ENCODE results near the gene BRINP3.

GRCh38 chr1:190323530-190323929 is 154.1 kb downstream of the BRINP3 start:
- TF ChIP-seq CTCF (IDR thresholded peaks at IDR 0.05) (no peak), POLR2A (IDR thresholded peaks at IDR 0.05) (no peak)
